Transverse colon (tissue), 4 donors: Measurements from ENCODE around the gene EVI5. TPM values are rescaled to one million over a fixed set of nuclear protein-coding genes. Genes with fewer than 3 reads are reported as not detected.

Source experiments
- DNase-seq: peaks from one replicate; pipeline ENCODE4 v3.0.0-alpha.2; 2019
- H3K27ac ChIP-seq, 4 donors: fragments of 200-600 bp; sonication (generic); 2 replicates each; pipeline ENCODE4 v1.5.1; 2016 to 2018; ENCODE audit warnings: inconsistent platforms in 4 of 4
- H3K27me3 ChIP-seq: fragments of 200-600 bp; sonication (generic); 2 replicates; pipeline ENCODE4 v1.5.1; 2017; ENCODE audit warnings: inconsistent platforms
- H3K36me3 ChIP-seq, 4 donors: fragments of 200-600 bp; sonication (generic); 2 replicates each; pipeline ENCODE4 v1.5.1; 2017 to 2019; ENCODE audit warnings: inconsistent platforms in 4 of 4
- H3K4me1 ChIP-seq, 4 donors: fragments of 200-600 bp; sonication (generic); 2 replicates each; pipeline ENCODE4 v1.5.1; 2017 to 2020; ENCODE audit warnings: inconsistent platforms in 4 of 4
- H3K4me3 ChIP-seq, 4 donors: fragments of 200-600 bp; sonication (generic); 1 replicate in 1 of 4; 2 replicates in 3 of 4; pipeline versions ENCODE4 v1.5.1 to v1.6.1; 2017 to 2019; ENCODE audit warnings: inconsistent platforms in 4 of 4
- H3K9me3 ChIP-seq, 2 donors: fragments of 200-600 bp; sonication (generic); 2 replicates each; pipeline ENCODE4 v1.5.1; 2017 to 2019; ENCODE audit warnings: inconsistent platforms in 2 of 2
- EP300 ChIP-seq: sonication (generic); formaldehyde crosslinking; IDR thresholded peaks from one replicate; pipeline ENCODE4 v1.6.1; 2017; ENCODE audit warnings: antibody characterized with exemption, low read depth
- POLR2A ChIP-seq: fragments of 450-650 bp; IDR thresholded peaks from one replicate; pipeline ENCODE4 v1.6.1; 2016; ENCODE audit warnings: antibody characterized with exemption, mild to moderate bottlenecking, moderate library complexity
- POLR2AphosphoS5 ChIP-seq, 3 donors: sonication (generic); formaldehyde crosslinking; IDR thresholded peaks; one replicate each; pipeline ENCODE4 v1.6.1; 2016; ENCODE audit warnings: antibody characterized with exemption in 3 of 3
- WGBS, 2 donors: methylation state at CpG; one replicate each; pipeline ENCODE4 v1.1.5; 2018; ENCODE audit warnings: low coverage in 1 of 2; 5-methylcytosine and 5-hydroxymethylcytosine counted together
- in situ Hi-C, 4 donors: fragments of 200-750 bp; cut with MboI; loops; one replicate each; pipeline versions ENCODE4 v1.15.0 to v1.15.1; 2017; ENCODE audit warnings: low sequenced_read_pairs in 3 of 4, low pct_ligation_motif_present in 1 of 4, low pct_unique_long_range_greater_than_20kb in 1 of 4
- intact Hi-C: fragments of 100-400 bp; cut with DNase I; formaldehyde crosslinking; loops from one replicate; pipeline ENCODE4 v1.15.1; 2023; ENCODE audit warnings: low total_unique reads
- total RNA-seq, 4 donors: library from RNA; depleted of rRNA; stranded (reverse); fragments of >200 nt; gene quantifications; one replicate each; pipeline ENCODE4 v1.1.0, GENCODE V29; 2016
- TF ChIP-seq, protein P1 (sequence below), 5 experiments: fragments of 200-600 bp in 3 of 5; fragments of 450-650 bp in 2 of 5; sonication (generic) in 3 of 5; IDR thresholded peaks; 1 replicate in 2 of 5; 2 replicates in 3 of 5; pipeline ENCODE4 v1.5.1; 2016 to 2017; ENCODE audit warnings: antibody characterized with exemption in 5 of 5, inconsistent platforms in 3 of 5, mild to moderate bottlenecking in 2 of 5, moderate library complexity in 1 of 5

The EVI5 gene
- total RNA-seq, 4 donors from 2014 or later: 10.5 to 57.6 (median 15.3) TPM

DNA sequence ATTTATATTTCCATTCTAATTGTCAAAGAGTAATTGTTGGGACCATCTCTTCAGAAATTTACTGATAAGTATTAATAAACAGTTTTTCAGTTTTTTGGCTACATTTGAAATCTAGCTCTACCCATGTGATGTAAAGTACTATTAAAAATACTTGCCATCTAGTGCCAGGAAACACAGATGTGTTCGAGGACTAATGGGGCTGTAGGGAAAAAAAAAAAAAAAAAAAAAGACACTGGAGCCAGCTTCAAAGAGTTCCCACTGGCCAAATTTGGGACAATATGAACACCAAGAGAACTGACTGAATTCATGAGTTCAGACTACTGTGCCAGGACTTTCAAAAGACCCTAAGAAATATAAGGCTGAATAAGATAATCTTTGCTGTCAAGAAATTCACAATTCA is 233.0 kb downstream of the EVI5 start:
- DNase-seq: no peak
- TF ChIP-seq POLR2A (no peak), EP300 (no peak), POLR2AphosphoS5 (IDR thresholded peaks at IDR 0.05) (no peak)
- TF ChIP-seq, protein P1, sequence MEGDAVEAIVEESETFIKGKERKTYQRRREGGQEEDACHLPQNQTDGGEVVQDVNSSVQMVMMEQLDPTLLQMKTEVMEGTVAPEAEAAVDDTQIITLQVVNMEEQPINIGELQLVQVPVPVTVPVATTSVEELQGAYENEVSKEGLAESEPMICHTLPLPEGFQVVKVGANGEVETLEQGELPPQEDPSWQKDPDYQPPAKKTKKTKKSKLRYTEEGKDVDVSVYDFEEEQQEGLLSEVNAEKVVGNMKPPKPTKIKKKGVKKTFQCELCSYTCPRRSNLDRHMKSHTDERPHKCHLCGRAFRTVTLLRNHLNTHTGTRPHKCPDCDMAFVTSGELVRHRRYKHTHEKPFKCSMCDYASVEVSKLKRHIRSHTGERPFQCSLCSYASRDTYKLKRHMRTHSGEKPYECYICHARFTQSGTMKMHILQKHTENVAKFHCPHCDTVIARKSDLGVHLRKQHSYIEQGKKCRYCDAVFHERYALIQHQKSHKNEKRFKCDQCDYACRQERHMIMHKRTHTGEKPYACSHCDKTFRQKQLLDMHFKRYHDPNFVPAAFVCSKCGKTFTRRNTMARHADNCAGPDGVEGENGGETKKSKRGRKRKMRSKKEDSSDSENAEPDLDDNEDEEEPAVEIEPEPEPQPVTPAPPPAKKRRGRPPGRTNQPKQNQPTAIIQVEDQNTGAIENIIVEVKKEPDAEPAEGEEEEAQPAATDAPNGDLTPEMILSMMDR (IDR thresholded peaks at IDR 0.05): no peak
- no peaks in the 10 kb centered on the region for H3K9me3 ChIP-seq
- in situ Hi-C loops (no loop called here), intact Hi-C loops (no loop called here)
- WGBS, 2 donors: 64 to 80% methylated on average over 1 of the region's 1 CpG
- no peak overlapping the region for H3K4me3 ChIP-seq
- no peaks in the 10 kb centered on the region for H3K27me3 ChIP-seq
- H3K36me3 ChIP-seq: no peaks in the 10 kb centered on the region
- H3K27ac ChIP-seq: no peak overlapping the region
- no peaks in the 10 kb centered on the region for H3K4me1 ChIP-seq

DNA sequence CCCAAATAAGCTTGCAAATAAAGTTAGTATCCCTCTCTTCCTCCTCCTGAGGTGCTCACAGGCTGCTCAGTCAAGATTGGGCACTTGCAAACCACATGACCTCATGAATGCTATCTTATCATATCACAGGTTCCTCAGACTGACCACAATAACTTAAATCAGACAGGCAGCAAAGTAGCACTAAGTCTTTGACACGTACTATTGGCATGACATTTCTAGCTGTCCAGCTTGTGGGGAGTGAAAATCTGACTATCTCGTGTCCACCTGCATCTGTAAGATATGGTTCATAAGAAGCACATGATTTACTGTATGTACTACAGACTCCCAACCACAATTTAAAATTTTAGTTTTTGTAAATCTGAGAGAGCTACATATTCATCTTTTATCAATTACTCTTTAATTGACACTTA is 240.1 kb downstream of the EVI5 start:
- no peaks in the 10 kb centered on the region for H3K27me3 ChIP-seq
- TF ChIP-seq, protein P1 (IDR thresholded peaks at IDR 0.05): no peak
- TF ChIP-seq POLR2A: no peak
- no peak for TF ChIP-seq EP300
- no peak for TF ChIP-seq POLR2AphosphoS5 (IDR thresholded peaks at IDR 0.05)
- intact Hi-C loops (no loop called here), in situ Hi-C loops (no loop called here)
- no peaks in the 10 kb centered on the region for H3K36me3 ChIP-seq
- H3K27ac ChIP-seq: no peak overlapping the region
- H3K9me3 ChIP-seq: no peaks in the 10 kb centered on the region
- H3K4me3 ChIP-seq: no peak overlapping the region
- WGBS, 2 donors: 71 to 87% methylated on average over 1 to 2 of the region's 2 CpGs
- no peaks in the 10 kb centered on the region for H3K4me1 ChIP-seq
- no peak for DNase-seq

DNA sequence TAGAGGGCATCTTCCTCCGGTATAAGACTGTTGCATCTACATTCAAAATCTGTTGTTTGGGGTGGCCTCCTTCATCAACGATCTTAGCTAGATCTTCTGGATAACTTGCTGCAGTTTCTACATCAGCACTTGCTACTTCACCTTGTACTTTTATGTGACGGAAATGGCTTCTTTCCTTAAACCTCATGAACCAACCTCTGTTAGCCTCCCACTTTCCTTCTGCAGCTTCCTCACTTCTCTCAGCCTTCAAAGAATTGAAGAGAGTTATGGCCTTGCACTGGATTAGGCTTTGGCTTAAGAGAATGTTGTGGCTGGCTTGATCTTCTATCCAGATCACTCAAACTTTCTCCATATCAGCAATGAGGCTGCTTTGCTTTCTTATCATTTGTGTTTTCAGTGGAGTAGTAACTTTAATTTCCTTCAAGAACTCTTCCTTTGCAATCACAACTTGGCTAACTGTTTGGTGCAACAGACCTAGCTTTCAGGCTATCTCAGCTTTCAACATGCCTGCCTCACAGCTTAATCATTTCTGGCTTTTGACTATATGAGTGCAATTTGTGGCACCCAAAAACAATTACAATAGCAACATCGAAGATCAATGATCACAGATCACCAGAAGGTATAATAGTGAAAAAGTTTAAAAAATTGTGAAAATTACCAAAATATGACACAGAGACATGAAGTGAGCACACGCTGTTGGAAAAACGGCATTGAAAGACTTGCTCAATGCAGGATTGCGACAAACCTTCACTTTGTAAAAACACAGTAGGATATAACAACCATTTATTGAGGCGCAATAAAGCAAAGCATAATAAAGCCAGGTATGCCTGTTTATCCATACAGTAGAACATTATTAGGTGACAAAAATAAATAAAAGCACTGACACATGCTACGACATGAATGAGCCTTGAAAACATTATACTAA is 241.5 kb downstream of the EVI5 start:
- H3K36me3 ChIP-seq: no peaks in the 10 kb centered on the region
- H3K9me3 ChIP-seq: no peaks in the 10 kb centered on the region
- H3K27me3 ChIP-seq: no peaks in the 10 kb centered on the region
- H3K4me3 ChIP-seq: no peak overlapping the region
- TF ChIP-seq, protein P1 (IDR thresholded peaks at IDR 0.05): no peak
- TF ChIP-seq POLR2AphosphoS5 (IDR thresholded peaks at IDR 0.05): no peak
- no peak for TF ChIP-seq EP300
- TF ChIP-seq POLR2A: no peak
- 91 to 92% methylated on average over 9 of the region's 9 CpGs for WGBS, 2 donors
- intact Hi-C loops: no loop called here
- H3K4me1 ChIP-seq: peaks cover 0 to 4% (median 0%) of the 10 kb centered on the region in 4 donors
- H3K27ac ChIP-seq: no peak overlapping the region
- no peak for DNase-seq
- in situ Hi-C loops: no loop called here

DNA sequence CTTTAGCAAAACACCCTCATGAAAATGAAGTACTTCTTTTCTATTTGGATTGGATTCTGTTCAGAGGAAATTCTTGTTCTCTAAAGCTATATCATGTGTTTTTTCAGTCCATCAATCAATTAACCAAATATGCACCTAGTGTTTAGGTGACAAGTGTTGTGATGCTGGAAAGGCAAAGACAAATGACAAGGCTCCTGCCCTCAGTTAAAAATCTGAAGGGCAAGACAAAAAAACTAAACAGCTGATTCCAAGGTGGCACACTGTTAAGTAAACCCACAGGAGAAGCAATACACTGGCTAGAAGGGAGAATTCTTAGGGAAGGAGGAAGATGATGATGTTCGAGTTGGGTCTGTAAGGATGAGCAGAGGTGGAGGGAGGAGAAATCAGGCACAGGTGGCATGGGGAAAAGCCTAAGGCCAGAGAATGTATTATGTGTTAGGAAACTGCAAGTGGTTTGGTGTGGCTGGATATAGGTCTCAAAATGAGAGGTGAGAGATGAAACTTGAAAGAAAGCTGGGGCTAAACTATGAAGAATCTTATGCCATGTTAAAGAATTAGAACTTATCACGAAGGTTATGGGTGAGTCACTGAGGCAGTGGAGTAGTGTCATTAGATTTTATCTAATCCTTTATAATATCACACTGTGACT is 246.4 kb downstream of the EVI5 start:
- Histone ChIP-seq H3K9me3 (no peaks in the 10 kb centered on the region), H3K27me3 (no peaks in the 10 kb centered on the region), H3K4me1 (peaks cover 0 to 21% (median 9%) of the 10 kb centered on the region in 4 donors), H3K27ac (peak overlapping the region in 1 of 4 donors; percentile 1), H3K4me3 (no peak overlapping the region), H3K36me3 (no peaks in the 10 kb centered on the region)
- intact Hi-C loops (no loop called here), in situ Hi-C loops (no loop called here)
- TF ChIP-seq POLR2AphosphoS5 (IDR thresholded peaks at IDR 0.05) (no peak), EP300 (no peak), POLR2A (no peak)
- TF ChIP-seq, protein P1 (IDR thresholded peaks at IDR 0.05): no peak
- WGBS, 2 donors: 72 to 75% methylated on average over 2 of the region's 2 CpGs
- no peak for DNase-seq
